HG02870 (cell line): ENCODE data around the gene COL13A1.

Source experiments
- ATAC-seq: cut with Tn5 transposase; IDR thresholded peaks from one replicate; pipeline ENCODE4 v1.9.1; 2021; ENCODE audit warnings: mild to moderate bottlenecking, moderate library complexity; ENCODE audit not compliant: unreplicated experiment

COL13A1 gene

GRCh38 chr10:69901628-69902505 is 100.2 kb downstream of the COL13A1 start:
- ATAC-seq: no peak

GRCh38 chr10:69902835-69903535 is 101.3 kb downstream of the COL13A1 start:
- ATAC-seq: no peak

- no peak for ATAC-seq
Observed at GRCh38 chr10:69904533-69904932, 102.8 kb downstream of the COL13A1 start.

GRCh38 chr10:69906425-69906824 is 104.7 kb downstream of the COL13A1 start:
- no peak for ATAC-seq

- no peak for ATAC-seq
Observed at GRCh38 chr10:69907517-69907916, 105.8 kb downstream of the COL13A1 start.

- no peak for ATAC-seq
Observed at GRCh38 chr10:69908124-69908523, 106.4 kb downstream of the COL13A1 start.

GRCh38 chr10:69910561-69910960 is 108.9 kb downstream of the COL13A1 start:
- no peak for ATAC-seq

- ATAC-seq: no peak
Observed at GRCh38 chr10:69911613-69912528, 110.2 kb downstream of the COL13A1 start.

- no peak for ATAC-seq
Observed at GRCh38 chr10:69912589-69912988, 110.9 kb downstream of the COL13A1 start.

GRCh38 chr10:69913606-69914382 is 112.1 kb downstream of the COL13A1 start:
- ATAC-seq: no peak

GRCh38 chr10:69914398-69915214 is 112.9 kb downstream of the COL13A1 start:
- no peak for ATAC-seq

- ATAC-seq: no peak
Observed at GRCh38 chr10:69915215-69915560, 113.5 kb downstream of the COL13A1 start.

GRCh38 chr10:69916118-69916517 is 114.4 kb downstream of the COL13A1 start:
- ATAC-seq: no peak

- ATAC-seq: no peak
Observed at GRCh38 chr10:69918036-69918435, 116.3 kb downstream of the COL13A1 start.

GRCh38 chr10:69919250-69919649 is 117.5 kb downstream of the COL13A1 start:
- no peak for ATAC-seq

GRCh38 chr10:69925111-69925510 is 123.4 kb downstream of the COL13A1 start:
- ATAC-seq: no peak

- no peak for ATAC-seq
Observed at GRCh38 chr10:69928339-69928738, 126.6 kb downstream of the COL13A1 start.

GRCh38 chr10:69929575-69929974 is 127.9 kb downstream of the COL13A1 start:
- ATAC-seq: no peak

GRCh38 chr10:69934768-69935167 is 133.1 kb downstream of the COL13A1 start:
- no peak for ATAC-seq

- no peak for ATAC-seq
Observed at GRCh38 chr10:69936091-69936490, 134.4 kb downstream of the COL13A1 start.
